IMR-90 (cell line): Measurements from ENCODE around the gene MARS1.
"Not testable (repeated sequence)": the region's sequence is repeated elsewhere in the genome, so short reads cannot be mapped to it uniquely, and the experiment has no call there.

Experiments used
- CHD1 ChIP-seq: IDR thresholded peaks from 2 replicates; pipeline ENCODE4 v1.6.1; 2012; ENCODE audit warnings: low read depth, low read length, improper control_type of control experiment
- CTCF ChIP-seq: conservative IDR thresholded peaks from 2 replicates; pipeline ENCODE4 v1.5.1; 2012; ENCODE audit warnings: mild to moderate bottlenecking, low read depth, low read length, improper control_type of control experiment
- ELK1 ChIP-seq: fragments of 150-350 bp; IDR thresholded peaks from 2 replicates; pipeline ENCODE4 v1.6.1; 2016; ENCODE audit warnings: low read depth, mild to moderate bottlenecking, low read length, moderate library complexity, borderline replicate concordance
- FOS ChIP-seq: fragments of 150-350 bp; IDR thresholded peaks from 2 replicates; pipeline ENCODE4 v1.6.1; 2016; ENCODE audit warnings: low read depth, low read length
- MAZ ChIP-seq: IDR thresholded peaks from 2 replicates; pipeline ENCODE4 v1.6.1; 2012; ENCODE audit warnings: low read depth, mild to moderate bottlenecking, low read length, improper control_type of control experiment, moderate library complexity, borderline replicate concordance
- POLR2A ChIP-seq: IDR thresholded peaks from 2 replicates; pipeline ENCODE4 v1.6.1; 2012; ENCODE audit warnings: mild to moderate bottlenecking, low read depth, low read length
- RAD21 ChIP-seq: IDR thresholded peaks from 2 replicates; pipeline ENCODE4 v1.6.1; 2012; ENCODE audit warnings: low read length, improper control_type of control experiment
- RCOR1 ChIP-seq: IDR thresholded peaks from 2 replicates; pipeline ENCODE4 v1.6.1; 2012; ENCODE audit warnings: mild to moderate bottlenecking, low read length, improper control_type of control experiment; ENCODE audit not compliant: insufficient replicate concordance
- RFX5 ChIP-seq: IDR thresholded peaks from 2 replicates; pipeline ENCODE4 v1.8.0; 2012; ENCODE audit warnings: low read depth, mild to moderate bottlenecking, low read length, moderate library complexity

GRCh38 chr12:57495051-57495701 lies 7.3 kb downstream of the MARS1 start:
- TF ChIP-seq CTCF, POLR2A, RFX5, CHD1, MAZ, RAD21, ELK1, RCOR1, FOS: not testable (repeated sequence)
